GM21737 (cell line): ENCODE data around the gene KLF13.

Source experiments
- ATAC-seq: cut with Tn5 transposase; IDR thresholded peaks from one replicate; pipeline ENCODE4 v1.9.1; 2021; ENCODE audit warnings: mild to moderate bottlenecking, moderate library complexity; ENCODE audit not compliant: unreplicated experiment

The KLF13 gene

GRCh38 chr15:31360843-31361763 lies 34.5 kb downstream of the KLF13 start:
- ATAC-seq = peak; percentile 61

GRCh38 chr15:31361764-31362515 lies 35.3 kb downstream of the KLF13 start:
- no peak for ATAC-seq

GRCh38 chr15:31362886-31363285 lies 36.3 kb downstream of the KLF13 start:
- no peak for ATAC-seq

GRCh38 chr15:31364301-31365031 lies 37.8 kb downstream of the KLF13 start:
- ATAC-seq = no peak

- no peak for ATAC-seq
Observed at GRCh38 chr15:31365032-31365654, 38.5 kb downstream of the KLF13 start.

DNA sequence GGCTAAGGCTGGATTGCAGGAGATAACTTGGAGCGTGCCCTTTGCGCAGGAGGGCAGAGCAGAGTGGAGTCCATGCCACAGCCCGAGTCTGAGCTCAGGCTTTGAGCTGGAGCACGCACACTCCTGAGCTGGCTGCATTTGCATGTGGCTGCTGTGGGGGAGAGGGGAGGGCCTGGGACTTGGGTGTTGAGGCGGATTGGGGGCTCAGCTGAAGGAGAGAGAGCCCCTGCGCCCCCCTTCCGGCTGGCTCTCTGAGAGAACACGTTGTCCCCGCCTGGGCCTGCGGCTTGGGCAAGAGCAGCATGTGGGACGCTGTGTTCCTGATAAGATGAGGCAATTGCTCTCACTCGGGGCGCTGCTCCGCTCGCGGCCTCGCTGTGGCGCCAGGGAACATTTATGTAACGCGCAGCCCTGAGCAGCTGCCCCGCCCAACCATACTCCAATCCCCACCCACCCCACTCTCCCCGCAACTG lies 39.1 kb downstream of the KLF13 start:
- ATAC-seq = no peak

- ATAC-seq = no peak
Observed at GRCh38 chr15:31366169-31366734, 39.6 kb downstream of the KLF13 start.

- ATAC-seq = no peak
Observed at GRCh38 chr15:31367021-31367729, 40.5 kb downstream of the KLF13 start.

- no peak for ATAC-seq
Observed at GRCh38 chr15:31367730-31368344, 41.2 kb downstream of the KLF13 start.

- no peak for ATAC-seq
Observed at GRCh38 chr15:31369727-31370126, 43.1 kb downstream of the KLF13 start.

DNA sequence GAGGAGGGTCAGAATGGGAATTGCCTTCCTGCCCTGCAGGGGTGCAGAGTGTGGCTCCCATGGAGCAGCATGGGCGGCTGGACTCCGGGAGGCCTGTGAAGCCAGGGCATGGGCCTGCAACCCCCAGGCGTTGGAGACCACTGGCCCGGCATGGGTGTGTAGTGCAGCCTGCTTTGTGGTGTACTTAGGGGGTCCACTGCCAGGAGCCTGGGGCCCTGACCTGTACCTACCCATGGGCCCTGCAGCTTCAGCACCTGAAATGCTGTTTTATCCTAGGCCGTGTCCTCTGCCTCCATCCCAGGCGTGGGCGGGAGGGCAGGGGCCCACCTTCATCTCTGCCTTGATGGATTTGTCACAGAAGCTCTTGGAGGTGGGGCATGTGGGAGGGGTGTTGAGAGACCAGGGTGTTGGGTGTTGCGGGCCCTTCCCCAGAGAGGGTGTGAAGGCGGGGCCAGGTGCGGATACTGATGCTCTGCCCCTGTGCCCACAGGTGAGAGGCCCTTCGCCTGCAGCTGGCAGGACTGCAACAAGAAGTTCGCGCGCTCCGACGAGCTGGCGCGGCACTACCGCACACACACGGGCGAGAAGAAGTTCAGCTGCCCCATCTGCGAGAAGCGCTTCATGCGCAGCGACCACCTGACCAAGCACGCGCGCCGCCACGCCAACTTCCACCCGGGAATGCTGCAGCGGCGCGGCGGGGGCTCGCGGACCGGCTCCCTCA lies 45.0 kb downstream of the KLF13 start:
- no peak for ATAC-seq

- no peak for ATAC-seq
Observed at GRCh38 chr15:31372635-31373091, 46.0 kb downstream of the KLF13 start.

DNA sequence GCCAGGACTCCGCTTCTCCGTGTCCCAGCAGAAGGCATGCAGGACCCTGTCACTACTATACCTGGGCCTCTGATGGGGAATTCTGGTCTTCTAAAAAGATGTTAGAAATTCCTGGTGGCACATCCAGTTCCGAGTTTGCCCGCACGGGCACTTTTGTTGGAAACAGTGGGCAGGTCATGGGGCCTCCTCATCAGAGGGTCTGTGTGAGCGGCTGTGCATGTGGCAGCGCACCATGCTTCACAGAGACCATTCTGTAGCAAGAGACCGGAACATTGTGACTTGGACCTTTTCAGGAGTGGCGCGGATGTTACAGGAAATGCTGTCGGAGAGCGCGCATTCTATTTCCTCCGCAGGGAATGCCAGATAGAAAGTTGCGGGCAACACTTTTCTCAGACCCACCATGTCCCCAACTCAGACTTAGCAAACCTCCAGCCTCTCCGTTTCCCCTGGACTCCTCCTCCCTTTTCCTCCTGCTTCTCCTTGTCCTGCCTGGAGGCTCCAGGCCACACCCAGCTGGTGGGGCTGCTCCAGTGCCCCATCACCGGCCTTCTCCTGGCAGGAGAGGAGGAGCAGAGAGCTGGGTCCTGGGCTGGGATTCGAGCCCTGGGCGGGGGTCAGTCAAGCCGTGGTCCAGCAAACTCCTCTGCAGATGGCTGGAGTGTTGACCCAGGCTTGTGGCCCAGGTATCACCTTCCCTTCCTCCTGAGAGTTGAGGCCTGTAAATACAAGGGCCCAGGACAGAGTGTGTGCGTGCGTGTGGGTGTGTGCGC lies 46.6 kb downstream of the KLF13 start:
- ATAC-seq = no peak

GRCh38 chr15:31373970-31374369 lies 47.3 kb downstream of the KLF13 start:
- no peak for ATAC-seq

- no peak for ATAC-seq
Observed at GRCh38 chr15:31374489-31374888, 47.9 kb downstream of the KLF13 start.

GRCh38 chr15:31374986-31375385 lies 48.4 kb downstream of the KLF13 start:
- no peak for ATAC-seq

- no peak for ATAC-seq
Observed at GRCh38 chr15:31375772-31376171, 49.1 kb downstream of the KLF13 start.

DNA sequence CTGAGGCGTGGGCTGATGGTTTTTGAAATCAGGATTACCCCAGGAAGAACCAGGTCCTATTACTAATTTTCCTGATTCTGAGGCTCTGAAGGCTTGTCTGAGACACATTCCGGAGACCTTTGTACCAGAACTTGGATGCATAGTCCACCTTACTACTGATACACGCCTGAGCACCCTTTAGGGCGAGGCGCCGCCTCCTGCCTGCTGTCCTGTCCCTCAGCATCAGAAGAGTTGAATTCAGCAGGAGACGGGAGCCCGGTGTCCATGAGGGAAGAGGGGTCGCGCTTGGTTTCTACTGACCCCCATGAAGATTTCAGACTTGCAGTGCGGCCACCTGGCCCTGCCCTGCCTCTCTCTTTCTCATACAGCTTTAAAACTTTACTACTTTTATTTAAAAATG lies 49.9 kb downstream of the KLF13 start:
- ATAC-seq = no peak
